Body of pancreas (tissue), 4 donors: Measurements from ENCODE around the gene DGKQ.

Experiments used
- CTCF ChIP-seq, 7 experiments: fragments of 450-650 bp in 4 of 7; fragments of 200-600 bp in 3 of 7; sonication (generic) in 3 of 7; IDR thresholded peaks; one replicate each; pipeline ENCODE4 v1.5.1; 2016 to 2019; ENCODE audit warnings: antibody characterized with exemption in 7 of 7
- POLR2A ChIP-seq, 3 donors: fragments of 450-650 bp; IDR thresholded peaks; one replicate each; pipeline ENCODE4 v1.6.1; 2016; ENCODE audit warnings: antibody characterized with exemption in 3 of 3, mild to moderate bottlenecking in 2 of 3

GRCh38 chr4:960140-960635, 13.2 kb downstream of the DGKQ start:
- TF ChIP-seq CTCF (IDR thresholded peaks at IDR 0.05) = no peak
- no peak for TF ChIP-seq POLR2A (IDR thresholded peaks at IDR 0.05)
